ENCODE data around the gene DENND1A.

The DENND1A gene

GRCh38 chr9:123488722-123489321, 441.1 kb downstream of the DENND1A start:
- H3K27ac ChIP-seq: no peak overlapping the region
- no peaks in the 10 kb centered on the region for H3K27me3 ChIP-seq
- peaks cover 0 to 99% (median 13%) of the 10 kb centered on the region in 11 experiments; a peak in 11 of 22 replicates for H4K20me1 ChIP-seq
- peaks cover 0 to 99% (median 8%) of the 10 kb centered on the region in 11 experiments; a peak in 11 of 22 replicates for H3K36me3 ChIP-seq
- no peak overlapping the region for H3K4me3 ChIP-seq
- H3K9me3 ChIP-seq (replicated peaks in 1 of 11): no peaks in the 10 kb centered on the region
- H3K9ac ChIP-seq: no peak overlapping the region
- TF ChIP-seq Cebpa-rat (IDR thresholded peaks at IDR 0.05): no peak
- H3K4me1 ChIP-seq: peaks cover 0 to 7% (median 0%) of the 10 kb centered on the region in 10 experiments; a peak in 2 of 20 replicates
- 0 out of 22 replicates have a peak overlapping the region, but pooled peaks of 1 of the 11 experiments have one; percentile 13 for H3K4me2 ChIP-seq

GRCh38 chr9:123487944-123488548, 441.9 kb downstream of the DENND1A start:
- no peak overlapping the region for H3K9ac ChIP-seq
- peaks cover 0 to 7% (median 0%) of the 10 kb centered on the region in 10 experiments; a peak in 2 of 20 replicates for H3K4me1 ChIP-seq
- no peak overlapping the region for H3K27ac ChIP-seq
- H3K36me3 ChIP-seq: peaks cover 0 to 99% (median 13%) of the 10 kb centered on the region in 11 experiments; a peak in 11 of 22 replicates
- H3K4me3 ChIP-seq: no peak overlapping the region
- no peak for TF ChIP-seq Cebpa-rat (IDR thresholded peaks at IDR 0.05)
- H3K27me3 ChIP-seq: no peaks in the 10 kb centered on the region
- H3K4me2 ChIP-seq: no peak overlapping the region
- H4K20me1 ChIP-seq: peaks cover 0 to 99% (median 13%) of the 10 kb centered on the region in 11 experiments; a peak in 11 of 22 replicates
- H3K9me3 ChIP-seq (replicated peaks in 1 of 11): no peaks in the 10 kb centered on the region

DNA sequence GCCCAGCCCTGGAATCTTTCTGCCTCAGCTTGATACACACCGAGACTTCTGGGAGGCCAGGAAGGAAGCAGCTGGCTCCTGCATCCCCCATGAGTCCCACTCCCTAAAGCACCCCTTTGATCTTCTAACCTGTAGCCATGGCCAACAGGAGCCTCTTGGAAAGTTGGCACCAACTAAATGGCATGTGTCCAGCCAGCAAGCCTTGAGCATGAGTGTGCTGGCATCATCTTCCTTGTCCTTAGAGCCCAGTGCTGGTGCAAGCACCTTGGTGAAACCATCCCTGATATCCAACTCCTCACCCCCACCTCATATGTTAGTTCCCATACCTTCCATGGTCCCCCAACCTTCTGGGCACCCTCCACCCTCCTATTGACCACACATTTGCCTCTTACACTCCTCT, 443.5 kb downstream of the DENND1A start:
- peaks cover 0 to 100% (median 16%) of the 10 kb centered on the region in 11 experiments; a peak in 12 of 22 replicates for H3K36me3 ChIP-seq

GRCh38 chr9:123485216-123485615, 444.7 kb downstream of the DENND1A start:
- H3K27ac ChIP-seq: no peak overlapping the region
- H3K36me3 ChIP-seq: peaks cover 0 to 100% (median 15%) of the 10 kb centered on the region in 11 experiments; a peak in 12 of 22 replicates
- no peak for TF ChIP-seq Cebpa-rat (IDR thresholded peaks at IDR 0.05)
- peaks cover 0 to 99% (median 17%) of the 10 kb centered on the region in 11 experiments; a peak in 12 of 22 replicates for H4K20me1 ChIP-seq
- no peak overlapping the region for H3K4me2 ChIP-seq
- no peak overlapping the region for H3K4me3 ChIP-seq
- H3K27me3 ChIP-seq: no peaks in the 10 kb centered on the region
- H3K9ac ChIP-seq: no peak overlapping the region
- peaks cover 0 to 7% (median 0%) of the 10 kb centered on the region in 10 experiments; a peak in 2 of 20 replicates for H3K4me1 ChIP-seq
- H3K9me3 ChIP-seq (replicated peaks in 1 of 11): no peaks in the 10 kb centered on the region

More for the DNA sequence above, 443.5 kb downstream of the DENND1A start:
- Histone ChIP-seq H3K9me3 (replicated peaks in 1 of 11) (no peaks in the 10 kb centered on the region), H3K27ac (no peak overlapping the region), H3K4me3 (no peak overlapping the region), H3K27me3 (no peaks in the 10 kb centered on the region), H3K9ac (no peak overlapping the region), H3K4me1 (peaks cover 0 to 7% (median 0%) of the 10 kb centered on the region in 10 experiments; a peak in 2 of 20 replicates), H4K20me1 (peaks cover 0 to 99% (median 13%) of the 10 kb centered on the region in 11 experiments; a peak in 11 of 22 replicates), H3K4me2 (no peak overlapping the region)
- TF ChIP-seq Cebpa-rat (IDR thresholded peaks at IDR 0.05): no peak

- H3K9ac ChIP-seq: no peak overlapping the region
- H3K9me3 ChIP-seq (replicated peaks in 1 of 11): no peaks in the 10 kb centered on the region
- H3K4me1 ChIP-seq: peaks cover 0 to 5% (median 0%) of the 10 kb centered on the region in 10 experiments; a peak in 2 of 20 replicates
- H3K27ac ChIP-seq: no peak overlapping the region
- H3K36me3 ChIP-seq: peaks cover 0 to 99% (median 8%) of the 10 kb centered on the region in 11 experiments; a peak in 12 of 22 replicates
- H3K27me3 ChIP-seq: no peaks in the 10 kb centered on the region
- peaks cover 0 to 99% (median 25%) of the 10 kb centered on the region in 11 experiments; a peak in 13 of 22 replicates for H4K20me1 ChIP-seq
- no peak overlapping the region for H3K4me3 ChIP-seq
- H3K4me2 ChIP-seq: no peak overlapping the region
- no peak for TF ChIP-seq Cebpa-rat (IDR thresholded peaks at IDR 0.05)
Measured at GRCh38 chr9:123484130-123484529, 445.8 kb downstream of the DENND1A start.

- no peak for TF ChIP-seq Cebpa-rat (IDR thresholded peaks at IDR 0.05)
- no peak overlapping the region for H3K4me3 ChIP-seq
- H3K4me1 ChIP-seq: no peaks in the 10 kb centered on the region
- H3K27ac ChIP-seq: no peak overlapping the region
- H3K27me3 ChIP-seq: no peaks in the 10 kb centered on the region
- H3K36me3 ChIP-seq: peaks cover 0 to 99% (median 8%) of the 10 kb centered on the region in 11 experiments; a peak in 12 of 22 replicates
- no peak overlapping the region for H3K4me2 ChIP-seq
- H3K9ac ChIP-seq: no peak overlapping the region
- H4K20me1 ChIP-seq: peaks cover 0 to 99% (median 19%) of the 10 kb centered on the region in 11 experiments; a peak in 13 of 22 replicates
- no peaks in the 10 kb centered on the region for H3K9me3 ChIP-seq (replicated peaks in 1 of 11)
Measured at GRCh38 chr9:123483191-123483803, 446.6 kb downstream of the DENND1A start.

- no peaks in the 10 kb centered on the region for H3K9me3 ChIP-seq (replicated peaks in 1 of 11)
- H4K20me1 ChIP-seq: peaks cover 0 to 99% (median 13%) of the 10 kb centered on the region in 11 experiments; a peak in 13 of 22 replicates
- no peak overlapping the region for H3K4me3 ChIP-seq
- H3K4me1 ChIP-seq: no peaks in the 10 kb centered on the region
- no peak overlapping the region for H3K9ac ChIP-seq
- no peak for TF ChIP-seq Cebpa-rat (IDR thresholded peaks at IDR 0.05)
- H3K27me3 ChIP-seq: no peaks in the 10 kb centered on the region
- no peak overlapping the region for H3K27ac ChIP-seq
- no peak overlapping the region for H3K4me2 ChIP-seq
- peaks cover 0 to 99% (median 8%) of the 10 kb centered on the region in 11 experiments; a peak in 12 of 22 replicates for H3K36me3 ChIP-seq
Measured at GRCh38 chr9:123482295-123482968, 447.5 kb downstream of the DENND1A start.

DNA sequence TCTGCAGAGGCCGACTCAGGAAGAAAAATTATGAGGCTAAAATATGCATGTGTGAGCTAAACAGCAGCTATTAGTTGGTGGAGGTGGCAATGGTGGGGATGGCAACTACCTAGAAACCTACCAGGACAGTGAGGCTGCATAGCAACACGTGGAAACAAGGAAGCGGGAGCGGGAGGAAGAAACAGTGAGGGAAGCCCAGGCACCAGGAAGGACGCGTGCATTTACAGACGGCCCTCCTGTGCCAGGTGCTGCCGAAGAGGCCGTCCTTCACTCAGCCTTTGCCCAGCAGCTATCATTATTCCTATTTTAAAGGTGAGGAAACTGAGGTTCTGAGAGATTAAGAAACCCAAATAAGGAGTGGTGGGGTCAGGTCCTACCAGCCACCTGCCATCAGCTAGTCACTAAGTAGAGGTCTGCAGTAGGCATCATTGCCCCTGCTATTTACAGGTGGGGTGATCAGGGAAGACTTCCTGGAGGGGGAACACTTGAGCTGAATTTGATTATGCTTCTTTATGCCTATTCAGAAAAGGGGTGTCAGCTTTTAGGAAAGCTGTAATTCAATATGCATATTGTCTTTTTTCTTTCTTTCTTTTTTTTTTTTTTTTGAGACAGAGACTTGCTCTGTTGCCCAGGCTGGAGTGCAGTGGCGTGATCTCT, 448.6 kb downstream of the DENND1A start:
- Histone ChIP-seq H3K9me3 (replicated peaks in 1 of 11) (no peaks in the 10 kb centered on the region), H3K36me3 (peaks cover 0 to 99% (median 8%) of the 10 kb centered on the region in 11 experiments; a peak in 13 of 22 replicates), H3K4me1 (no peaks in the 10 kb centered on the region), H3K4me2 (no peak overlapping the region), H3K27me3 (no peaks in the 10 kb centered on the region), H3K9ac (no peak overlapping the region), H4K20me1 (peaks cover 0 to 99% (median 13%) of the 10 kb centered on the region in 11 experiments; a peak in 12 of 22 replicates), H3K4me3 (no peak overlapping the region), H3K27ac (no peak overlapping the region)
- TF ChIP-seq Cebpa-rat (IDR thresholded peaks at IDR 0.05): no peak
